Embryonic facial prominence (tissue), 1 donor: Measurements from ENCODE around the gene SMYD3.
"Not testable (repeated sequence)": the region's sequence is repeated elsewhere in the genome, so short reads cannot be mapped to it uniquely, and the experiment has no call there.

Experiments used
- DNase-seq: peaks from one replicate; pipeline ENCODE4 v3.0.0-alpha.2; 2016; ENCODE audit errors: extremely low spot score

Gene SMYD3

DNA sequence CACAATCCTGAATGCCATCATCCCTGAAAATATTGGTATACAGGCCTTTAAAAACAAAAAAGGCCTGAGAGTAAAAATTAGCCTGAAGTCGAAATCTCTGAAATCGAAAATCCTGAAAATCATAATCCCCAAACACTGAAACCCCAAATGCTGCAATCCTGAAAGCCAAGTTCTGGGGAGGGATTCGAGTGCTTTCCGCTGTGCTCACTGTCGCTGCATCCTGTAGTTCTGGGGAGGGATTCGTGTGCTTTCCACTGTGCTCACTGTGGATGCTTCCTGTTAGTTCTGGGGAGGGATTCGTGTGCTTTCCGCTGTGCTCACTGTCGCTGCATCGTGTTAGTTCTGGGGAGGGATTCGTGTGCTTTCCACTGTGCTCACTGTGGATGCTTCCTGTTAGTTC, 435.5 kb downstream of the SMYD3 start:
- not testable (repeated sequence) for DNase-seq

DNA sequence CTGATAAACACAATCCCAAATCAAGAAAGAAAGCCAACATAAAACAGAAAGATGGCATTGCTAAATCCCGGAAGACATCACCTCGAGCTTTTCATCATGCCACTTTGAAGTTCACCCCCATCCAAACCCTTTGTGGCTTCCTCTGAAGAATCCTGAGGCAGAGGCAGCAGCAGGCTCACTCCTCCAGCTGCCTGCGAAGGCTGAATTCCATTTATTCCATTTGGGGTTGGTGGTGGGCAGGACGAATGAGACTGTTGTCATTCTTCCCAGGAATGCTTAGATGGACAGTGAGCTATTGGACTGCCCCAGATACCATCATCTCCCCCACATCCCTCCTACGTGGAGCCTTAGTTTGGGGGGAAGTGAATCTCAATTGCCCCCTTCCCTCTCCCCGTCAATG, 437.5 kb downstream of the SMYD3 start:
- no peak for DNase-seq

DNA sequence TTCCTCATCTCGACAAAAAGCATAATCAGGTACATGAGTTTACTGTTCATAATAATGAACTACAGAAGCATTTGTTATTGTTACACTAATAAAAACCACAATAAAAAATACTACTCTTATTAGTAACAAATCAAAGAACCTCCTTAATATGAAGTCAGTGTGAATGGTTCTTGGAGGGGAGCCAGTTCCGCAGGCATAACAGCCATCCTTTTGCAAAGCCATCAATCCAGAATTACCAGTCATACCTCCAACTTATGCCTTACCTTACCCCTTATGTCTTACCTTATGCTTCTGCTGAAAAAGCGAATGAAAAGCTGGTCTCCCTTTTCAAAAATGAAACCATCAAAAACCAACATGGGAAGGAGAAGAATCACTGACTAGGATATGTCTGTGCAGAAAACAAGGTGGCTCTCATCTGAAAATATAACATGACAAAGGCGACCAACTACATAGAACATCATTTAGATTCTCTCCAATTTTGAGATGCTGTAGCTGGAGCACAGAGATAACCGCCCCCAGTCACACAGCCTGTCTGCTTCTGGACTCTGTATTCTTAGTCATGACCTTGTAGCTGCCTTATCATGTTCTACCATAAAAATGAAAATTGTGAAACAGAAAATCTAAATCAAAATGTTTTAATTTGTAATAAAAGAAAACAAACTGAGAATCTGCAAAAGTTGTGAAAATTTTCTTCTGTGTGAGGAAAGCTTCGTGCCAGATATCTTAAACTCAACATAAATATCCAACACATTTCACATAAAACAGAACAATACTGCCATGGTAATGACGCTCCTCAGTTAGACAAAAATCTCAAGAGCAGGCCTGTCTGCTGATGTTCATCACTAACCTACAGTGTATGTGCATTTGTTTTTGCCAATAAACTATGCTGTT, 438.2 kb downstream of the SMYD3 start:
- no peak for DNase-seq

DNA sequence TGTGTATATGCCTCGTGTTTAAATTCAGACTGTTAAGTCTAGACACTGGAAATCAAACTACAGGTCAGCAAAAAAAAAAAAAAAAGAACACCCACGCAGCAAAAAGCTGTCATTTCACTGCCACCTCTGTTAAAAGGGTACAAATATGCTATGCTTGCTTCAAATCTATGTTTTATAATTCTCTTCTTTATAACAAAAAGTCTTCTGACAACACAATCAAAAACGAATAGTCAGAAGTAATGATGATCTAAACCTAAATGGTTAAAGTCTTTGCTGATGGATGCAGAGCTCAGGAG, 438.9 kb downstream of the SMYD3 start:
- no peak for DNase-seq

DNA sequence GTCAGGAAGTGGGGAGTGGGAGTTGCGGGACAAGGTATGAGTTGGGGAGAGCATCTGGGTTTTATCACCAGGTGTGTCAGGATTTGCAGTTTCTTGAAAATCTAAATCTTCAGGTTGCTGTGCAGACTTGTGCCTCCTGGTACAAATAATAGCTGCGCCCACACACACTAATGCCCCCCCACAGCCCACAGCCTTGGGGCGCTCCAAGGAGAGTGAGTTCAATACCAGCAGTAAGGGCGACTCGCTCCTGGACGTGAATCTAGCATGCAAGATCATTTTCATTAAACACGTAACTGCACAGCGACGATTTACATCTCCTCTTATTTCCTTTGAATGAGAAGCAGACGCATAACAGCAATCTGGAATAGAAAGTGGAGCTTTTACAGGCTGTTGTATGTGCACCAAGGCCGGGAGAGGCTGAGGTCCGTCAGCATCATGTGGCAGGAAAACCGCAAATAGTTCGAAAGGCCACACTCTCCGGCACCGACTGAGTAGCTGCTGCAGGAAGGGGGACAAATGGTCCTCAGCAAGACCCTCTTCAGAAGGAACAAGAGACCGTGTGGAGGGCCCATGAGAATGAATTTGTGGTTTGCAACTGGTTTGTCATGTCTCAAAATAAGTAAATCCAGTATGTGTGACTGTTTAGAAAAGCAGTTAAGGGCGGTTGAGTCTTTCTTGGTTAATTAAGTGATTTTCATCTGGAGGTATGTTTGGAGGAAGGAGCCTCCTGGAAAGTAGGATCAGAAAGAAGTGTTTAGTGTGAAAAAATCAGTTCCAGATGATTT, 439.5 kb downstream of the SMYD3 start:
- DNase-seq: no peak

DNA sequence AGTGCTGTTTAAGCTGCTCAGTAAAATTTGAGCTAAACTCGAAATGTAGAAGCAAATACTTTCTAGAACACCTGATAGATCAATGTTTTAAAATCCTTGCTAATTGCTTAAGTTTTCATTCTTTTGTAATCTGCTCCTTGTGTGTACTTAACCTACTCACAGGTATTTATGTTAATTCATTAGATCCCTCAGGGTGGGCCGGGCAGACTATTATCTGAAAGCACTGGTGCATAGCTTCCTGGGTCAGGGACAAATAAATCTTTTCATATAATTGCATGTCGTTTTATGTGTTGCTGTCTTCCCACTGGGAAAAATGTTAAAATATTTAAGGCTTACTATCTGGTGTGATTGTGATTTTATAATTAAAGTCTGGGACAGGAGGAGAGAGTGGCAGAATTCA, 440.5 kb downstream of the SMYD3 start:
- DNase-seq: no peak

DNA sequence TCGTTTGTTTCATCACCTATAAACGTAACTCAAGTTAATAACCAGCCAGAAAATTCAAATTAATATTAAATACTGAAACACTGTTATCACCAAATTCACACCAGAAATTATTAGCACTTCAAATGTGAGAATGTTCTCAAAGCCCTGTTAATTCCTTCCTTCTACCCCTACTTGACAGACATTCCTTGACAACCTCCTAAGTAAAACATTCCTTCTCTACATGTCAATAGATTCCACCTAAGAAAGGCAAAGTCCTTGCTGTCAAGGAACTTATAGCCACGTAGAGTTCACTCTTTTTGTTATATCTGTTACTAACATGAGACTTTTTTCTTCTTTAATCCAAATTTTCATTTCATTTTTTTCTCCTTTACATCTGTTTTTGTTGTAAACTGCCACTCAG, 441.5 kb downstream of the SMYD3 start:
- no peak for DNase-seq

DNA sequence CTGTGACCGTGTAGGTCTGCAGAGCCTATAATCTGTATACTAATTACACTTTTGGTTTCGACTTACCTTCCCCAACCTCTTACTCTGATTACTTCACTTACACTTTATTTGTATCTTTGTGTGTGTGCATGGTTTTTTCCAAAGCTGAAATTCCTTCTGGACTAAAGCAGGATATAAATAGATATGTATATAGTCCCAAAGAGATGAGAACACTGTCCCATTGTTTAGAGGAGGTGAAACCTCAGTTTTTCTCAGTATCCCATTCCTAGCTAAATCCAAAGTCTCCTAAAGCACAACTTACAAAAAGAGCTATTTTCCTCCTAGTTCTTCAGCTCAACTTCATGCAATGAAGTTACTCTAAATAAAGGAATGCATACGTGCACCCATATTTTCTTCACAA, 442.2 kb downstream of the SMYD3 start:
- DNase-seq: no peak

DNA sequence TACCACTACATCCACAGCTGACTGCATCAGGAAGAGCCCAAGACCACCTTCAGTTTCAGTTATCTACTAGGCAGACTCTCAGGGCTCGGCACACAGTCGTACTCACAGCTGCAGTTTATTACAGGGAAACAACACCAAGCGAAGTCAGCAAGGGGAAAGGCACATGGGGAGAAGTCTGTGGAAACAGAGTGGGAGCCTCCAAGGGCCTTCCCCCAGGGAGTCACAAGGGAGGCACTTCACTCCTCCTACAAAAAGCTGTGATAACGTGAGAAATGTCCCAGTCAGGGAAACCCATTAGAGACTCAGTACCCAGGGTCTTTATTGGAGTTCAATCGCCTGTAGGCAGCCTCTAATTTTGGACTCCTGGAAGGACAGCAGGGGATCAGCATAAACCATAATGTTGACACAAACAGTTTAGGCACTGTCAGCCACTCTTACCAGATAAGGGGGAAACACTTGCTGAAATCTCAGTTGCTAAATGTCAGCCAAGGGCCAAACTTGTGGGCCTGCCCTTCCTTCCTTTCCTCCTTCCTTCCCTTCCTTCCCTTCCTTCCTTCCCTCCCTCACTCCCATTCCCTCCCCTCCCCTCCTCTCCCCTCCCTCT, 444.0 kb downstream of the SMYD3 start:
- DNase-seq: no peak

DNA sequence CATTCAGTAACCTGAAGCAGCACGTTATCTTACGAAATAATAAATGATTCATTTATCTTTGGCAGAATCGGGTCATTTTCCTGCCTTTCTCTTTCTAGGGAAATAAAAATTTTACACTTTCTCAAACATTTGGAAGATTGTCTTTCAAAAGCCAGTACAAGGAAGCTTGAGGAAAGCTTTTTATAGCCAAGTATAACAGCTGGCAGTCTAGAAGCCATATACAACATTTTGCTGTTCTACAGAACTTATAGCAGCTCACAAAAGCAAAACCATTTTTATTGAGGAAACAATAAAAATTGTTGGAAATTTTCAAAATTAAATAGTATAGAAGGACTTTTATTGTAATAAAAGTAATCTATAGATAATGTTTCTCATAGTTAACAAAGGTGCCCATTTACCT, 448.6 kb downstream of the SMYD3 start:
- no peak for DNase-seq

DNA sequence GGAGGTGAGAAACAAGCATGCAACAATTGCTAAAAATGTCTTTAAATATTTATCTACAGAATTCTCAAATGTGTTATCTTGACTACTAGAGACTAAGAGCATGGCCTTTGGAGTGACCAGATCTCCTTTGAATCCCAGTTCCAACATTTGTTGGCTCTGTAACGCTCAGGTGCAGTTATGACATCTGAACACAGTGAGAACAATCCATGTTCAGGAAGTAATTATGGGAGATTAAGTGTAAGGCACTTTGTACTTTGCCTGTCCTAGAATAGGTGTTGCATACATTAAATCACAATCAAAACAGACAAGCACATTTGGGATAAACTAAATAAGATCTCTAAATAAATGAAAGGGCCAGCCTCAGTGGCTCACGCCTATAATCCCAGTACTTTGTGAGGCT, 454.5 kb downstream of the SMYD3 start:
- no peak for DNase-seq

DNA sequence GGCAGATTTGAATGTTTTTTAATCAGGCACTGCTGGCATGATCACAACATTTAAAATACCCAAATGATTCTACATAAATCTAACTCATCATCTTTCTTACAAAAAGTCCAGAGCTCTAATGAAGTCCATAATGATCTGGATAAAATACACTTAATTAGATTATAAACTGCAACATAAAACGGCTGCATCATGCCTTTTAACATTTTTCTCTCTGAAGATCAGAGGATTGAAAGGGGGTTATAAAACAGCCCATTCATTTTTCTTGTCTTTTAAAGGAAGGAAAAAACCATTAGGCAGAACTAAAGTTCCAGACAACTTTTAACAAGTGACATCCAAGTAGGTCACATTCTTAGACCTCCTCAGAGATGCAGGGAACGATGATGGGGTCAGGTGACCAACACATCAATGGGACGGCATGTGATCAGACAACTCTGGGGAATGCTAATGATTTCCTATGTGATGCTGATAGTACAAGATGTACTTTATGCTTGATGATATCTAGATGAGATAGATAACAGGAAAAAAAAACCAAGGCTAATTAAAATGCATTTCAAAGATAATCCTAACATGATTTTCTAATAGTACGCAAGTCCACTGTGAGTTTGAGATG, 455.1 kb downstream of the SMYD3 start:
- no peak for DNase-seq

DNA sequence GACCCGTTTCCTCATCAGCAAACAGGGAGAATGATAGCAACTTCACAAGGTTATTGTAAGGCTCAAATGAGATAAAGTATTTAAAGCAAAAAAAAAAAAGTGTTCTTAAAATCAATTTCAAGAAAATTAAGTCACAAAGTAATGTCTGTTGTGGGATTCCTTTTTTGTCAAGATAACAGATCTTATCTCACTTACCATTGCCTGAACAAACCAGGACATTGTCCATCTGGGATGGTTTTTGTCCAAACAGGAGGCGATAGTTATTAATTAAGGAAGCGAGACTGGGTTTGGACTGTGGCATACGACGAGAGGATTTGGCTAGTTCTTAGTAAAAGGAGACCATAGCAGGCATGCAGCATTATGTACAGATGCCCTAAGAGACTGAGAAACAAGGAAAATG, 458.4 kb downstream of the SMYD3 start:
- DNase-seq: no peak

DNA sequence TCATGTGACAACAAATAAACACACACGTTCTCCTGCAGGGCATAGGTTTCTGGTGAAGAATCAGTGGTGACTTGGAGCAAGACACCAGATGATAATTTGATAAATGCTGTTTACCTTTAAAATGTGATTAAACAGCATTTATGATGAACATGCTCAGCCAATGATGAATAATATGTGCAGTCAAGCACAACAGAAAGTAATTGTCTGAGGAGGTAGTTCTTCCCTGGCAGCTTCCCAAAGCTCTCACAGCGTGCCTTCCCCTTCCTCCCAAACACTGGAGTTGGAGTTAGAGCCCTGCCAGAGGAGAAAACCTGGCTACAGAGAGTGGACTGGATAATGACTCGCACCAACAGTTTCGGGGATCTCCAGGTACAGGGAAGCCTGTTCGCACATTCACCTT, 463.5 kb downstream of the SMYD3 start:
- DNase-seq: no peak

DNA sequence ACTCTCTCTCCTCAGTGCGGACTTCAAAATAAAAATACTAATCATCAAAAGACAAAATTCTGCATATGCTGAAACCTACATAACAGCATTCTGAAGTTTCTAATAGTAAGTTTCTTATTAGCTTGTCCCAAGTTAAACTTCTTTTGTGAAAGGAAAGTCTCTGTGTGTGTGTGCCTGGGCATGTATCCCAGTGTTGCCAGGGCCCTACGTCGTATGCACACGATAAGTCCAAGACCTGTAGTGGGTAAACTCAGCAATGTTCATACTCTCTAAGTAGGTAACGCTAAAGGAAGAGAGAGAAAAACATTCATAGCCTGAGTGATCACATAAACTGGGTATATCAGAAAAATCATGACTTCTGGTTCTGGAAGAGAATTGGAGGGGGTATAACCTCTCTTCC, 465.7 kb downstream of the SMYD3 start:
- no peak for DNase-seq

DNA sequence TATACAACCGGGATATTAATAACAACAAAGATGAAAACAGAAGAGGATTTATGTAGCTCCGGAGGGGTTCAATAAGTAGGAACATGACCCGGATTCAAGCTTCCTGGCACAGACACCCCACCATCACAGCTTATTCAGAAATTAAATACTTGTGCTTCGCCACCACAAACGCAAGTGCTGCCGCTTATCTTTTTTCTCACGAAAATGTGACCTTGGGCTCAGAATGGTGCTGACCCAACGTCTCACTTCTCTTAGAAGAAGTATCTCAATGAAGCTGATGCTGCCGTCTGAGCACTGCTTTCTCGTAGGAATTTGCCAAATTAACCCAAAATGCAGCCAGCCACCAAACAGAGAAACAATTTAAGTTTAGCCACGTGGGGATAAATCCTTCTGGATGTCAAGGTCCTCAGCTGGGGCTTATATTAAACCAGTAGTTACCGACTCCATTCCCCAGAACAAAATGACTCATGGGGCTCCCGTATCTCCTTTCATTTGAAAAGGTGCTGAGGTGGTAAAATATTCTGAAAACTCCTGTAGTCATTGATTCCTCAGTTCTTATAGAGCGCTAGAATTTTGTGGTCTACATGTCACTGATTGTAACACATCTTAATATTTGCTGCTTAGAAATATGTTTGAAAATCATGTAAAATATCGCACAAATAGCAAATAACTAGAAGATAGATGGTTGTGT, 466.7 kb downstream of the SMYD3 start:
- DNase-seq: no peak

DNA sequence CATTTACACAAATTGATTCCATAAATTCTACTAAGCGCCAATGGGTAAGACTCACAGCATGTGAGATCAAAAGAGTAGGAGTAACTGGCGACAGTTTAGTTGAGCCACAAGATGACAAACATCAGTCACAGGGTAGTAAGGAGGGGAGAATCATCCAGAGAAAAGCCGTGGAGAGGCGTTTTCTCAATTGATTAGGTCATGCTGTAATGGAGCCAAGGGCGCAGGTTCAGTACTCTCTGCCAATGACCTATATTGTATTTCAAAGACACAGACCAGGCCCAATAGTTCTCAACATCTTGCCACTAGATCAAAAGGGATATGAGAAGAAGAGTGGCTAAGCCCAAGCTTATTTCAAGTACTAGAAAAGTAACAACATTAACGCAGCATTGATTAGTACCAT, 467.5 kb downstream of the SMYD3 start:
- no peak for DNase-seq

DNA sequence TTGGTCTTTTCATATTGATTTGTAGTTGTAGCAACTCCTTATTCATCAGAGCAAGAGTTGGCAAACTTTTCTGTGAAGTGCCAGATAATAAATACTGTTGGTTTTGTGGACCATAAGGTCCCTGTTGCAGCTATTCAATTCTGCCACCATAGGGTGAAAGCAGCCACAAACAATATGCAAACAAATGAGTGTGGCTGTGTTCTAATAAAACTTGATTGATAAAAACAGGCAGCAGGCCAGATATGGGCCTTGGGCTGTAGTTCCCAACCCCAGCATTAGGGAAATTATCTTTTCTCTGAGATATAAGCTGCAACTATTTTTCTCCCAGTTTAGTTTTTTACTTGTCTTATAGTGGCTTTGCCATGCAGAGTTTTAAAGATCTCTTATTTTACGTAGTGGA, 469.2 kb downstream of the SMYD3 start:
- no peak for DNase-seq

DNA sequence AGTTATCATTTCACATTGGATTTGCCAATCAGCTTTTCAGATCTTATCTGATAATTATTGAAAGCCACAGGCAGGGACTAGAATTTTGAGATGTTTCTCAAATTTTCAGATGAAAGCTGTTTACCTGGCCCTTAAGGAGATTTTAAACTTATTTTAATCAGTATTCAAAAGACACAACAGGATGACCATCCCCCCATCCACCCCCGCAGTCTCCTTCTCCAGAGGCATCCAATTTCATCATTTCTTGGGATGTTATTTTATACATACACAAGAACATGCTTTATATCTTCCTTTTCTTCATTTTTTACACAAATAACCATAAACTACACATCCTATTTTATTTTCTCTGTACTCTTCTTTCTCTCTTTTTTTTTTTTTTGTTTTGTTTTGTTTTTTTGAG, 470.9 kb downstream of the SMYD3 start:
- DNase-seq: no peak

DNA sequence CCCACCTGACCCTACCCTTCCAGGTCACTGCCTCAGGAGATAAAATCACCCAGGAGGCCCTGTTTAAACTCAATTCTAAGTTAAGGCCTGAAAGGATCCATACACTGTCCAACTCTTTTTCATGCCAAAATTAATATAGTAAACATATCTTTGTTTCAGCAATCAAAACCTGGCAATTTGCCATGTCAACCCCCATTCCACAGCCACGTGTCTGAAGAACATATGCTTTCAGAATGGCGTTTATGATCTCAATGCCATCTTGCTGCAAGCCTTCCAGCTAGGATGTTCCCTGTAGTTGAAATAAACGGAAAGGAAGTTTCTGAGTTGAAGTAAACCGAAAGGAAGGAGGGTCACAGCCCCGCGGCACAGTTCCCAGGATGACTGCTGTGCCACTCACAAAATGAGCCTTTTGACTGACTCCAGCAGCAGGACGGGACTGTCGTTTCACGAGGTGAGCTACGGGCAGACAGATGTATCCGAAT, 472.0 kb downstream of the SMYD3 start:
- DNase-seq: no peak

DNA sequence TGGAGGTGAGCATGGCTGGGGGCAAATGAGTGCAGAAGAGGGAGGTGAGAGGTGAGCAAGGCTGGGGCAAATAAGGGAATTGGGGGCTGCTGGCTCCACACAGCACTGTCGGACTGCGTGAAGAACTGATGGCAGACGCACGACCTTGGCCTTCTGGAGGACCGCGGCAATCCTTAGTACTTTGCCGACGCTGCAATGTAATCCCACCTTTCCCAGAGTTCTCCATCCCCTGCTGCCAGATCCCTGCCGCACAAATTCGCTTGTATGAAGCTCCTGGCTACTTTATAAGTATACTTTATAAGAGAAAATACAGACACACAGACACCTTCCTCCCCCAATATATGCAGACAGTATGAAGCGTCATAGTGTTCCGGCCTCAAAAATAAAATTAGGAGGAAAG, 472.4 kb downstream of the SMYD3 start:
- no peak for DNase-seq

DNA sequence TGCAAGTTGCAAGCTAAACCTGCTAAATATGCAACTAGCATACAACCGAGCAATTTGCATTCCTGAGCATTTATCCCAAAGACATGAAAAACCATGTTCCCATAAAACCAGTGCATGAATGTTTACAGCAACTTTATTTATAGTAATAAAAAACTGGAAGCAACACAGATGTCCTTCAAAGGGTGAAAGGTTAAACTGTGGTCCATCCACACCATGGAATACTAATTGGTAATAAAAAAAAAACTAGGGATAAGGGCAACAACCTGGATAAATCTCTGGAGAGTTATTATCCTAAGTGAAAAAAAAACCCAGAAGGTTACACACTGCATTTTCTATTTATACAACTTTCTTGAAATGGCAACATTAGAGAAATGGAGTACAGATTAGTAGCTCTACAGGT, 474.1 kb downstream of the SMYD3 start:
- DNase-seq: no peak
